ENCODE measurements around the gene TRPV3.

TRPV3 gene

DNA sequence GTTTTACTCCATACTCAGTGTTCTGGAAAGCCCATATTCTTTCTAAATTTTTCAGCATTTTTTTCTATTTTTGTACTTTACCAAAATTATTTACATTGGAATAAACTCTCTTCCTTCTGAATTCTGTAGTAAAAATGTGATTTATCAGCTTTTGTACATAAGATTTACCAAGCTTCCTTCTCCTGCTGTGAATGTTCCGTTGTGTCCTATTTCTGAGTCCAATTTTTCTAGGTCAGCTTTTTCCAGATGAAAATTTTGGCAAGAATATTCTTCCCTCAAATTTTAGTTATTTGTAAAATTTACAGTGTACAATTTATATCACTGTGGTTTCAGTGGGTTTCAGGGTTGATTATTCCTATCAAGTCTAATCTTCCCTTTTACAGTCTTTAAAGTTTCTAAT is 54.3 kb downstream of the TRPV3 start:
- H3K36me3 Mint-ChIP-seq (ENCODE audit: low read depth), result no peaks in the 10 kb centered on the region
- DNase-seq, result no peak
- peaks cover 16% of the 10 kb centered on the region for H3K27me3 Mint-ChIP-seq (ENCODE audit: low read depth, poor library complexity)
- no peak overlapping the region for H3K4me3 Mint-ChIP-seq
- peaks cover 27% of the 10 kb centered on the region for H3K9me3 Mint-ChIP-seq
- no peak overlapping the region for H3K27ac Mint-ChIP-seq
- no peaks in the 10 kb centered on the region for H3K4me1 Mint-ChIP-seq
- TF ChIP-seq, protein P1, sequence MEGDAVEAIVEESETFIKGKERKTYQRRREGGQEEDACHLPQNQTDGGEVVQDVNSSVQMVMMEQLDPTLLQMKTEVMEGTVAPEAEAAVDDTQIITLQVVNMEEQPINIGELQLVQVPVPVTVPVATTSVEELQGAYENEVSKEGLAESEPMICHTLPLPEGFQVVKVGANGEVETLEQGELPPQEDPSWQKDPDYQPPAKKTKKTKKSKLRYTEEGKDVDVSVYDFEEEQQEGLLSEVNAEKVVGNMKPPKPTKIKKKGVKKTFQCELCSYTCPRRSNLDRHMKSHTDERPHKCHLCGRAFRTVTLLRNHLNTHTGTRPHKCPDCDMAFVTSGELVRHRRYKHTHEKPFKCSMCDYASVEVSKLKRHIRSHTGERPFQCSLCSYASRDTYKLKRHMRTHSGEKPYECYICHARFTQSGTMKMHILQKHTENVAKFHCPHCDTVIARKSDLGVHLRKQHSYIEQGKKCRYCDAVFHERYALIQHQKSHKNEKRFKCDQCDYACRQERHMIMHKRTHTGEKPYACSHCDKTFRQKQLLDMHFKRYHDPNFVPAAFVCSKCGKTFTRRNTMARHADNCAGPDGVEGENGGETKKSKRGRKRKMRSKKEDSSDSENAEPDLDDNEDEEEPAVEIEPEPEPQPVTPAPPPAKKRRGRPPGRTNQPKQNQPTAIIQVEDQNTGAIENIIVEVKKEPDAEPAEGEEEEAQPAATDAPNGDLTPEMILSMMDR (IDR thresholded peaks at IDR 0.05), result no peak

DNA sequence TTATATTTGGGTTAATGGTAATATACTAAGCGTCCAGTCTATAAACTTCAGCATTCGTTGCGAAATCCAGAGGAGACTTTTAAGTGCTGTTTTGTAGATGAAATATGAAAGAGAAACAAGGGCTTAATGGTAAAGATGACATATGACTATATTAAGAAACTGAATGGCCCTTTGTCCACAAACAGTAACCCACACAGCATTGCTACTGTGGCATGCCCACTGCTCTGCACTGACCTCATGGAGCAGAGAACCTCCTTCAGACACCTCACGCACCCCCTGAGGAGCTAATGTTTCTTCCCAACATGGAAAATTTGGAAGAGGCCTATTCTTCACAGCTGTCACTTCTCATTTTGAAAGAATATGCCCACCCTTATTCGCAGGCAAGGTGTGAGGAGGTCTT is 55.1 kb downstream of the TRPV3 start:
- Mint-ChIP-seq H3K4me3 (no peak overlapping the region), H3K4me1 (no peaks in the 10 kb centered on the region), H3K36me3 (ENCODE audit: low read depth) (no peaks in the 10 kb centered on the region), H3K9me3 (peaks cover 27% of the 10 kb centered on the region), H3K27me3 (ENCODE audit: low read depth, poor library complexity) (peaks cover 16% of the 10 kb centered on the region), H3K27ac (no peak overlapping the region)
- TF ChIP-seq, protein P1 (IDR thresholded peaks at IDR 0.05), result no peak
- DNase-seq, result no peak

DNA sequence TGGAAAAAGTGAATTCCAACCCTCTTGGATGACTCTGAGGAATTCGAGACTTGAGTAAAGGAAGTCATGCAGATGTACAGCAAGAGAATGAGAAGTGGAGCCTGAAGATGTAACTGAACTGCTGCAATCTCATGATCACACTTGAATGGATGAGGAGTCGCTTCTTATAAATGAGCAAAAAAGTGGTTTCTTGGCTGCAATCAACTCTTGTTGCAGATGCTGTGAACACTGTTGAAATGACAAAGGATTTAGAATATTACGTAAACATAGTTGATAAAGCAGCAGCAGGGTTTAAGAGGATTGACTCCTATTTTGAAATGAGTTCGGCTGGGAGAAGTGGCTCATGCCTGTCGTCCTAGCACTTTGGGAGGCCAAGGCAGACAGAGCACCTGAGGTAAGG is 56.3 kb downstream of the TRPV3 start:
- no peak for DNase-seq
- Mint-ChIP-seq H3K27ac (no peak overlapping the region), H3K9me3 (peaks cover 27% of the 10 kb centered on the region), H3K27me3 (ENCODE audit: low read depth, poor library complexity) (peaks cover 13% of the 10 kb centered on the region), H3K4me3 (no peak overlapping the region), H3K36me3 (ENCODE audit: low read depth) (no peaks in the 10 kb centered on the region), H3K4me1 (no peaks in the 10 kb centered on the region)
- TF ChIP-seq, protein P1 (IDR thresholded peaks at IDR 0.05), result no peak

DNA sequence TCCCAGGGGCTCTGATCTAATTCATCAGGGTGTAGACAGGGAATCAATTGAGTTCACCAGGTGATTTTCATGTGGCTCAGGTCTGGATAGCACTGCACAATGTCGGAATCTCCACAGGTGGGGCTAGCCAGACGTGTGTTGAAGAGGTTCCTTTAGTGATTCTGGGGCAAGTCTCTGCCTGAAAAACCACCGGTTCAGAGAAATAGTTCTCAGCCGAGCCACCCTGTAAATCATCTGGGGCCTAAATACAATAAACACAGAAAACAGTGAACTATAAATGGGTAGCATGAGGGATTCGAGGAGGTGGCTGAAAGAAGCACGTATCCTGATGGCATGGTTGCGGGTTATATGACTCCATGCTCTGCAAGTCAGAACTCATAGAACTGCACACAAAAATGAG is 60.5 kb downstream of the TRPV3 start:
- TF ChIP-seq, protein P1 (IDR thresholded peaks at IDR 0.05), result no peak
- Mint-ChIP-seq H3K9me3 (peaks cover 24% of the 10 kb centered on the region), H3K36me3 (ENCODE audit: low read depth) (no peaks in the 10 kb centered on the region), H3K4me3 (no peak overlapping the region), H3K27ac (no peak overlapping the region), H3K27me3 (ENCODE audit: low read depth, poor library complexity) (peaks cover 9% of the 10 kb centered on the region), H3K4me1 (no peaks in the 10 kb centered on the region)
- DNase-seq, result no peak

DNA sequence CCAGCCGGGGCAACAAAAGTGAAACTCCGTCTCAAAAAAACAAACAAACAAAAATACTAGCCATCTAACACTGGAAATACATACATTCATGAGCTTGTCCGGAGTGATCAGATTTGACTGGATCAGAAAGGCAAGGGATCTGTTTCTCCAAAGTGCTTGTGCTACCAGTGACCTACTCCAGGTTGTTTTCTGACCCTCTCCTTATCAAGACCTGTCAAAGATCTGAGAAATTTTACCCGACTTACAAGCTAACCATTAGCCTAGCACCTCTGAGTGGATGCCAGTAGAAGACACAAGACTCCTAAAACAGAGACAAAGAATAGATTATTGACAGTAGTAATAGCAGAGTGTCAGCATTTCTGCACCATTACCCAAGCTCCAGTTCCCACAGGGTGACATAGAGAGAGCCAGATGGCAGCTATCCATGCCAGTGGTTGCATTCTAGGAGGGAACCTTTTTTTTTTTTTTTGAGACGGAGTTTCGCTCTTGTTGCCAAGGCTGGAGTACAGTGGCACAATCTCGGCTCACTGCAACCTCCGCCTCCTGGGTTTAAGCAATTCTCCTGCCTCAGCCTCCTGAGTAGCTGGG is 72.0 kb downstream of the TRPV3 start:
- no peaks in the 10 kb centered on the region for H3K36me3 Mint-ChIP-seq (ENCODE audit: low read depth)
- H3K9me3 Mint-ChIP-seq, result no peaks in the 10 kb centered on the region
- H3K27me3 Mint-ChIP-seq (ENCODE audit: low read depth, poor library complexity), result peaks cover 5% of the 10 kb centered on the region
- no peaks in the 10 kb centered on the region for H3K4me1 Mint-ChIP-seq
- no peak overlapping the region for H3K4me3 Mint-ChIP-seq
- DNase-seq, result no peak
- no peak overlapping the region for H3K27ac Mint-ChIP-seq
- TF ChIP-seq, protein P1 (IDR thresholded peaks at IDR 0.05), result no peak

DNA sequence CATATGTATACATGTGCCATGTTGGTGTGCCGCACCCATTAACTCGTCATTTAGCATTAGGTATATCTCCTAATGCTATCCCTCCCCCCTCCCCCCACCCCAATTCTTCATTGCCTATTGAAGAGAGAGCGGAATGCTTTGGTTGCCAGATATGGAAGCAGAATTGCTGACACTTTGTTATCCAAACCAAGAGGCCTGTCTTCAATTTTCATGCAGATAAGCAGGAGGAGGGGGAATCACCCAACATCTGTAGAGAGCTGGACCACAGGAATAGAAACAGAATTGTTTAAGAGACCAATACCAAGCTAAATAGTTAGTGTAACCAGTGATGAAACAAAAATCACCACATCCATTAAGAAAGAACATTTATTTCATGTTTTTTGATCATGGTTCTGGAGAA is 74.8 kb downstream of the TRPV3 start:
- no peak for DNase-seq
- Mint-ChIP-seq H3K9me3 (no peaks in the 10 kb centered on the region), H3K4me1 (no peaks in the 10 kb centered on the region), H3K27ac (no peak overlapping the region), H3K36me3 (ENCODE audit: low read depth) (no peaks in the 10 kb centered on the region), H3K27me3 (ENCODE audit: low read depth, poor library complexity) (peaks cover 3% of the 10 kb centered on the region), H3K4me3 (no peak overlapping the region)
- TF ChIP-seq, protein P1 (IDR thresholded peaks at IDR 0.05), result no peak
